Liver (tissue), 3 donors: ENCODE measurements around the gene HDAC9.

Experiments
- ATF3 ChIP-seq: IDR thresholded peaks from 2 replicates; pipeline ENCODE4 v1.6.1; 2016; ENCODE audit warnings: antibody characterized with exemption
- CTCF ChIP-seq: fragments of 150-350 bp; IDR thresholded peaks from 2 replicates; pipeline ENCODE4 v1.5.1; 2017; ENCODE audit warnings: improper control_type of control experiment, low read depth, low read length; ENCODE audit not compliant: missing input control
- EGR1 ChIP-seq, 2 donors: IDR thresholded peaks; 2 replicates each; pipeline ENCODE4 v1.6.1; 2016 to 2018; ENCODE audit warnings: antibody characterized with exemption in 2 of 2, low read depth in 2 of 2
- JUND ChIP-seq, 2 donors: IDR thresholded peaks; 2 replicates each; pipeline ENCODE4 v1.6.1; 2016; ENCODE audit warnings: antibody characterized with exemption in 2 of 2
- MAX ChIP-seq: IDR thresholded peaks from 2 replicates; pipeline ENCODE4 v1.6.1; 2016; ENCODE audit warnings: antibody characterized with exemption
- RAD21 ChIP-seq, 2 donors: IDR thresholded peaks; 2 replicates each; pipeline ENCODE4 v1.6.1; 2016; ENCODE audit warnings: antibody characterized with exemption in 2 of 2, mild to moderate bottlenecking in 2 of 2
- REST ChIP-seq: IDR thresholded peaks from 2 replicates; pipeline ENCODE4 v1.6.1; 2016; ENCODE audit warnings: antibody characterized with exemption, mild to moderate bottlenecking
- RXRA ChIP-seq, 2 donors: IDR thresholded peaks; 2 replicates each; pipeline ENCODE4 v1.6.1; 2017 to 2018; ENCODE audit warnings: antibody characterized with exemption in 2 of 2, mild to moderate bottlenecking in 1 of 2
- SP1 ChIP-seq: IDR thresholded peaks from 2 replicates; pipeline ENCODE4 v1.6.1; 2018; ENCODE audit warnings: antibody characterized with exemption, mild to moderate bottlenecking
- TAF1 ChIP-seq: conservative IDR thresholded peaks from 2 replicates; pipeline ENCODE4 v1.6.1; 2016; ENCODE audit warnings: antibody characterized with exemption, mild to moderate bottlenecking
- YY1 ChIP-seq: IDR thresholded peaks from 2 replicates; pipeline ENCODE4 v1.6.1; 2016; ENCODE audit warnings: antibody characterized with exemption, mild to moderate bottlenecking
- ZBTB33 ChIP-seq: IDR thresholded peaks from 2 replicates; pipeline ENCODE4 v1.6.1; 2016; ENCODE audit warnings: antibody characterized with exemption
- donor health status: healthy.
- donor health status: healthy.

- TF ChIP-seq YY1 (no peak), REST (no peak), ATF3 (no peak), CTCF (no peak), SP1 (no peak), JUND (IDR thresholded peaks at IDR 0.05) (no peak), RAD21 (IDR thresholded peaks at IDR 0.05) (no peak), ZBTB33 (no peak), TAF1 (no peak), MAX (no peak), EGR1 (IDR thresholded peaks at IDR 0.05; ENCODE audit: low read depth in 2 of 2) (no peak), RXRA (IDR thresholded peaks at IDR 0.05) (no peak)
These were observed 94.7 kb downstream of the HDAC9 start for GRCh38 chr7:18590241-18590640.
